Hindlimb muscle (tissue), 1 donor: ENCODE results near the gene TRPT1. TPM values are rescaled to one million over a fixed set of nuclear protein-coding genes. Genes with fewer than 3 reads are reported as not detected.

ENCODE experiments used
- DNase-seq: peaks from one replicate; pipeline ENCODE4 v3.0.0-alpha.2; 2013
- polyA plus RNA-seq: library from polyadenylated mRNA; unstranded; fragments of 120-200 nt; gene quantifications from one replicate; pipeline ENCODE4 v1.2.1, GENCODE V29; 2013; ENCODE audit not compliant: insufficient read length

Gene TRPT1
- polyA plus RNA-seq, 1 donor, result 81.4 TPM

DNA sequence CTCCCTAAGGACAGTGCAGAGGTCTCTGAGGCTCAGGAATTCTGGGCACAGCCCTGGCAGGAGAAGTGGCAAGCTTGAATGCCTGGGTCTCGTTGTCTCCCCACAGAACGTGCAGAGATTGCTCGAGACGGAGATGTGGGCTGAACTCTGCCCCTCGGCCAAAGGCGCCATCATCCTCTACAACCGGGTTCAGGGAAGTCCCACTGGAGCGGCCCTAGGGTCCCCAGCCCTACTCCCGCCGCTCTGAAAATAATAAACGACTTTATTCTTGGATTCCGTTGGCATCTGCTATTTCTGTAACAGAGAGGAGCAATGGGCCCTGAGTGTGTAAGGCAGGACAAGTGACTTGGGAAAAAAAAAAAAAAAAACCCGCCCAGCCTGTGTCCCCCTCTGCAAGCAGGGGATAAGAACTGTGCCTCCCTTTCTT, 3.8 kb upstream of the TRPT1 start:
- DNase-seq, result no peak

DNA sequence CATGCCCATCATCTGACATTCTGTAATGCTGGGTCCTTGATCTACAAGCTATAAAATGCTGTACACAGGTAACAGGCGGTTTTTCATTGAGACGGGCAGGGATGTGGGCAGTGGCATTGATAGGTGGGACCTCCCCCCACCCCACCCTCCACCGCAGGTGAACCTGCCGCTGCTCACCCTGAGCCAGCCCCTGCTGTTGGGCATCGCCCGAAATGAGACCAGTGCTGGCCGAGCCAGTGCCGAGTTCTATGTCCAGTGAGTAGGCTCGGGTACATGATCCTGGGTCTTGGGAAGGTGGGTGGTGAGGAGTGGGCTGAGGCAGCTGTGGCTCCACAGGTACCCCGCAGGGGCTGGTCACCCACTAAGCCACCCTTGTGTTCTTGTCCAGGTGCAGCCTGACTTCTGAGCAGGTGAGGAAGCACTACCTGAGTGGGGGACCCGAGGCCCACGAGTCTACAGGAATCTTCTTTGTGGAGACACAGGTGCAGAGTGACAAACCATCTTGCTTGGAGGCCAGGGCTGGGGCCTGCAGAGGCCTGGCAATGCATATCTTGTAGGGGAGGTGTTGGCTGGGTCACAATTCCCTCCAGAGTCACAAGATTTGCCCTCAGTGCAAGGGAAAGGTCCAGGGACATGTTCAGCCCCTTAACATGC, 3.2 kb upstream of the TRPT1 start:
- no peak for DNase-seq

GRCh38 chr11:64227405-64227956, 1.5 kb upstream of the TRPT1 start:
- DNase-seq, result no peak

GRCh38 chr11:64226507-64227051, 593 bp upstream of the TRPT1 start:
- no peak for DNase-seq

- no peak for DNase-seq
Observed at GRCh38 chr11:64224891-64225607, 937 bp downstream of the TRPT1 start.

GRCh38 chr11:64224151-64224890, 1.7 kb downstream of the TRPT1 start:
- no peak for DNase-seq

GRCh38 chr11:64223001-64223651, 2.9 kb downstream of the TRPT1 start:
- DNase-seq, result no peak

- no peak for DNase-seq
Observed at GRCh38 chr11:64222651-64223000, 3.4 kb downstream of the TRPT1 start.

DNA sequence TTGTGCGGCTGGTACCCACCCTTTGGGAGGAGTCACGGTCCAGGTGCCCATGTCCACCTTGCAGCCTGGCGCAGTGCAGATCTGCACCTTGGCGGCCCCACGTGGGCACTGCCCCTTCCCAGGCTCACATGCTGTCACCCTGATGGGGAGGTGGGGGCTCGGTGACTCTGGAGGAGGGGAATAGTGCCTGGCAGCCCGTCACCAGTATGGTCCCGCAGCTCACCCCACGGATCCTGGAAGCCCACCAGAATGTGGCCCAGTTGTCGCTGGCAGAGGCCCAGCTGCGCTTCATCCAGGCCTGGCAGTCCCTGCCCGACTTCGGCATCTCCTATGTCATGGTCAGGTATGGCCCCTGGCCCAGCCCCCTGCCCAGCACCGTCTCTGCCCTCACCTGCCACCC, 5.2 kb downstream of the TRPT1 start:
- DNase-seq, result no peak

- DNase-seq, result no peak
Observed at GRCh38 chr11:64220271-64220670, 5.7 kb downstream of the TRPT1 start.

DNA sequence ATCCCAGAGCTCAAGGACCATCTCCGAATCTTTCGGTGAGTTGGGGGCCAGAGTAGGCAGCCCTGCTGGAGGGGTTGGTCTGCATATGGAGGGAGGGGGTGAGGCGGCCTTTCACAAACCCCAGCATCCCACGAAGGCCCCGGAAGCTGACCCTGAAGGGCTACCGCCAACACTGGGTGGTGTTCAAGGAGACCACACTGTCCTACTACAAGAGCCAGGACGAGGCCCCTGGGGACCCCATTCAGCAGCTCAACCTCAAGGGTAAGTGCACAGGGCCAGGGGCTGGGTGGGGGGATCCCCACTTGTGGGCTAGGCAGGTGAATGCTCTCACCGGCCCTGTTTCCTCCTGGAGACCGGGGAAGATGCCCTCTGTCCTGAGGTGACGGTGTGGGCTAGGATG, 6.2 kb downstream of the TRPT1 start:
- no peak for DNase-seq

- no peak for DNase-seq
Observed at GRCh38 chr11:64219354-64219684, 6.7 kb downstream of the TRPT1 start.

DNA sequence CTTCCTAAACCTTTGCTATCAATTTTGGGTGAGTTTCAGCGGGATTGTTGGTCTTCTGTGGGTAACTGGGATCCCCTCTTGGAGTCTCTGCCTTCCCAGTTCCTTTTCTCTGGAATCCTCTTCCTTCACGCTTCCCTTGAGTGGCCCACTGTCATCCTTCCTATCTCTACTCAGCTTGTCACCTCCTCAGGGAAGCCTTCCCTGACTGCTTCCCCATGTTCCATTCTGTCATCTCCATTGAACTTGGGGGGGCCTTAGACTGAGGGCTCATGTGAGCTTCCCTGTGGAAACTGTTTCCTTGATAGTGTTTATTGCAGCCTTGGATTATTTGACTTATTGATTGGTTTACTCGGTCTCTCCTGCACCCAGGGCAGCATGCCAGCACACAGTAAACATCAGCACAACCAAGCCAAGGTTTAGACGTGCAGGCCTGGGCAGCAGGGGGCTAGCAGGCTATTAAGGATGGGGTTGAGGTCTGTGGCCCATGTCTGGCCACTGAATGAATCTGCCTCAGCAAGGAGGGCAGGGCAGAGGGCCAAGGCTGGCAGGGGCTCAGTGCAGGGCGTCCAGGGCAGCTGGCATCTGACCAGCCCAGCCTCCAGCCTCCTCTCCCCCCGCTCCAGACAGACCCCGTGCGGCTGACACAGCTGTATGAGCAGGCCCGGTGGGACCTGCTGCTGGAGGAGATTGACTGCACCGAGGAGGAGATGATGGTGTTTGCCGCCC, 7.2 kb downstream of the TRPT1 start:
- DNase-seq, result no peak

DNA sequence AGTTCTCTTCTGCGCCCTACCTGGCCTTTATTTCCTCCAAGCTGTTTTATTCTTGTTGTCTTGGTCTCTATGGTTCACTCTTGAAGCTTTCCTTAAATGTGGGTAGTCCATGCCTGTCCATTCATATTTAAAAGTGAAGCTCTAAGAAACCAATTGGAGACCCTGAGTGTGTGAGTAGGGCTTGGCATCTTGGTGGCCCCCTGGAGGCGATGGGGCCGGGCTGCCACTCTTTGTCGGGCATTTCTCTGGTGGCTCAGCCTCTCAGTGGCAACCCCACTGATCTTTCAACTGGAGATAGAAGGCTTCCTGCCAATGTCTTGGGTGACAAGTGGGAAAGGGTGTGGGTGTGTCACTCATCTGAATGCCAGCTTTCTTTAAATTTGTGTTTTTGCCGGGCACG, 9.1 kb downstream of the TRPT1 start:
- no peak for DNase-seq

GRCh38 chr11:64211181-64211872, 14.7 kb downstream of the TRPT1 start:
- DNase-seq, result no peak

DNA sequence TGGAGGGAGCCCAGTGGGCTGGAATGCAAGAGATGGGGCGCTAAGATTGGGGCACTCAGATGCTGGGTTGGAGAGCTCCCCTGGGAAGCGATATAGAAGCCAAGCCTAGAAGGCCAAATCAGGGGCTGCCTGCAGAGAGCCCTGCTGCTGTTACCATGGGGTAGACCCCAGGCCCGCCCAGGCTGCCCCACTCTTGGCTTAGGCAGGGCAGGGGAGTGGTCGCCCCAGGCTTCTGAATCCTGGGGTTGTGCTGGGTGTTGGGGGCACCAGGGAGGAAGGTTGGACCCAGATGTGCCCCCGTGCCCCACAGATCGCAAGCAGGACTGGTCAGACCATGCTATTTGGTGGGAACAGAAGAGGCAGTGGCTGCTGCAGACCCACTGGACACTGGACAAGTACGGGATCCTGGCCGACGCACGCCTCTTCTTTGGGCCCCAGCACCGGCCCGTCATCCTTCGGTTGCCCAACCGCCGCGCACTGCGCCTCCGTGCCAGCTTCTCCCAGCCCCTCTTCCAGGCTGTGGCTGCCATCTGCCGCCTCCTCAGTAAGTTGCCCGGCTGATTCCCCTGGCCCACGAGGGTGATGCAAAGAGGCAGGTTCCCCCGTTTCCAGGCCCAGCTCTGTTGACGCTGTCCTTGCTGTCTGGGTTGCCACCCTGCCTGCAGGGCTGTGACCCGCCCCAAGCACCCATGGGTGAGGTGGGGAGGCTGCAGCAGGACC, 15.5 kb downstream of the TRPT1 start:
- no peak for DNase-seq

- DNase-seq, result no peak
Observed at GRCh38 chr11:64209563-64209843, 16.5 kb downstream of the TRPT1 start.

GRCh38 chr11:64208796-64209562, 17.0 kb downstream of the TRPT1 start:
- no peak for DNase-seq

- no peak for DNase-seq
Observed at GRCh38 chr11:64208086-64208795, 17.7 kb downstream of the TRPT1 start.
